ENCODE results near the gene DLG2.

DLG2 gene

GRCh38 chr11:83816572-83817187, 1810.5 kb downstream of the DLG2 start:
- TF ChIP-seq EGR1 (IDR thresholded peaks at IDR 0.05) (no peak), TCF12 (IDR thresholded peaks at IDR 0.05; ENCODE audit: low read depth) (no peak), REST (IDR thresholded peaks at IDR 0.05; ENCODE audit: low read depth) (no peak), RAD21 (IDR thresholded peaks at IDR 0.05; ENCODE audit: low read depth) (peak; percentile 60)

- TF ChIP-seq MAX (IDR thresholded peaks at IDR 0.05): no peak
- TF ChIP-seq ZBTB7A (IDR thresholded peaks at IDR 0.05; ENCODE audit: low read depth): no peak
- no peak for TF ChIP-seq YY1 (IDR thresholded peaks at IDR 0.05; ENCODE audit: low read depth)
- no peak for TF ChIP-seq TEAD4 (IDR thresholded peaks at IDR 0.05)
- TF ChIP-seq CEBPB (IDR thresholded peaks at IDR 0.05): no peak
- TF ChIP-seq NFIC (IDR thresholded peaks at IDR 0.05): no peak
- no peak for TF ChIP-seq RAD21 (IDR thresholded peaks at IDR 0.05; ENCODE audit: low read depth)
- TF ChIP-seq EGR1 (IDR thresholded peaks at IDR 0.05): no peak
- no peak for TF ChIP-seq FOXM1 (IDR thresholded peaks at IDR 0.05; ENCODE audit: borderline replicate concordance, low read depth)
- TF ChIP-seq EP300 (IDR thresholded peaks at IDR 0.05; ENCODE audit: borderline replicate concordance): no peak
- no peak for TF ChIP-seq TAF1 (IDR thresholded peaks at IDR 0.05; ENCODE audit: low read depth)
- TF ChIP-seq REST (IDR thresholded peaks at IDR 0.05; ENCODE audit: low read depth): no peak
Measured at GRCh38 chr11:83815736-83816135, 1811.4 kb downstream of the DLG2 start.

GRCh38 chr11:83813296-83813695, 1813.8 kb downstream of the DLG2 start:
- TF ChIP-seq CREB1 (IDR thresholded peaks at IDR 0.05; ENCODE audit: low read depth) (no peak), FOXM1 (IDR thresholded peaks at IDR 0.05; ENCODE audit: borderline replicate concordance, low read depth) (no peak), CEBPB (IDR thresholded peaks at IDR 0.05) (no peak), RAD21 (IDR thresholded peaks at IDR 0.05; ENCODE audit: low read depth) (no peak), ZBTB7A (IDR thresholded peaks at IDR 0.05; ENCODE audit: low read depth) (no peak), YY1 (IDR thresholded peaks at IDR 0.05; ENCODE audit: low read depth) (no peak)

- no peak for TF ChIP-seq RAD21 (IDR thresholded peaks at IDR 0.05; ENCODE audit: low read depth)
- TF ChIP-seq ZBTB7A (IDR thresholded peaks at IDR 0.05; ENCODE audit: low read depth): no peak
- TF ChIP-seq FOXM1 (IDR thresholded peaks at IDR 0.05; ENCODE audit: borderline replicate concordance, low read depth): no peak
- TF ChIP-seq EP300 (IDR thresholded peaks at IDR 0.05; ENCODE audit: borderline replicate concordance): no peak
- no peak for TF ChIP-seq YY1 (IDR thresholded peaks at IDR 0.05; ENCODE audit: low read depth)
- TF ChIP-seq USF1 (IDR thresholded peaks at IDR 0.05): no peak
- TF ChIP-seq TCF12 (IDR thresholded peaks at IDR 0.05; ENCODE audit: low read depth): no peak
- TF ChIP-seq CEBPB (IDR thresholded peaks at IDR 0.05): no peak
Measured at GRCh38 chr11:83809274-83809673, 1817.9 kb downstream of the DLG2 start.

GRCh38 chr11:83801799-83802198, 1825.3 kb downstream of the DLG2 start:
- no peak for TF ChIP-seq TEAD4 (IDR thresholded peaks at IDR 0.05)
- no peak for TF ChIP-seq EGR1 (IDR thresholded peaks at IDR 0.05)
- no peak for TF ChIP-seq NFIC (IDR thresholded peaks at IDR 0.05)

GRCh38 chr11:83793310-83793709, 1833.8 kb downstream of the DLG2 start:
- TF ChIP-seq REST (IDR thresholded peaks at IDR 0.05; ENCODE audit: low read depth) (no peak), EP300 (IDR thresholded peaks at IDR 0.05; ENCODE audit: borderline replicate concordance) (no peak), CEBPB (IDR thresholded peaks at IDR 0.05) (no peak), NFIC (IDR thresholded peaks at IDR 0.05) (no peak), MAX (IDR thresholded peaks at IDR 0.05) (no peak), TCF12 (IDR thresholded peaks at IDR 0.05; ENCODE audit: low read depth) (no peak), FOXM1 (IDR thresholded peaks at IDR 0.05; ENCODE audit: borderline replicate concordance, low read depth) (no peak), ZBTB7A (IDR thresholded peaks at IDR 0.05; ENCODE audit: low read depth) (no peak), TAF1 (IDR thresholded peaks at IDR 0.05; ENCODE audit: low read depth) (no peak), RAD21 (IDR thresholded peaks at IDR 0.05; ENCODE audit: low read depth) (no peak), EGR1 (IDR thresholded peaks at IDR 0.05) (no peak), CREB1 (IDR thresholded peaks at IDR 0.05; ENCODE audit: low read depth) (no peak), USF1 (IDR thresholded peaks at IDR 0.05) (no peak), YY1 (IDR thresholded peaks at IDR 0.05; ENCODE audit: low read depth) (no peak), TEAD4 (IDR thresholded peaks at IDR 0.05) (no peak)
